Pancreas (tissue), 10 donors: ENCODE data around the gene SGPL1. TPM values are rescaled to one million over a fixed set of nuclear protein-coding genes. Genes with fewer than 3 reads are reported as not detected.
"Not testable (repeated sequence)": the region's sequence is repeated elsewhere in the genome, so short reads cannot be mapped to it uniquely, and the experiment has no call there.

Experiments
- ATAC-seq, 4 donors: fragments of 200-7000 bp; cut with Tn5 transposase; one replicate each; pipeline versions ENCODE4 v1.8.0 to v1.9.1; 2020; ENCODE audit warnings: mild to moderate bottlenecking in 4 of 4, moderate library complexity in 4 of 4
- DNase-seq, 6 donors: peaks; one replicate each; pipeline ENCODE4 v3.0.0-alpha.2; 2020
- FAIRE-seq: peaks from 2 replicates; lab custom pipeline; 2012; peaks lifted over from hg19 to GRCh38; lab: Jason Lieb, UNC
- H3K27ac ChIP-seq, 4 donors: fragments of 200-600 bp; sonication (generic); 1 replicate in 3 of 4; 2 replicates in 1 of 4; pipeline versions ENCODE4 v1.5.0 to v1.8.0; 2020
- H3K27me3 ChIP-seq, 4 donors: fragments of 200-600 bp; one replicate each; pipeline ENCODE4 v1.8.0; 2021
- H3K36me3 ChIP-seq, 3 donors: fragments of 200-600 bp; sonication (generic) in 1 of 3; one replicate each; pipeline versions ENCODE4 v1.5.0 to v1.8.0; 2020 to 2021
- H3K4me1 ChIP-seq, 3 donors: fragments of 200-600 bp; one replicate each; pipeline ENCODE4 v1.8.0; 2021
- H3K4me3 ChIP-seq, 4 donors: fragments of 200-600 bp; sonication (generic) in 2 of 4; one replicate each; pipeline versions ENCODE4 v1.5.0 to v1.8.0; 2020 to 2021
- H3K9me3 ChIP-seq, 4 donors: fragments of 200-600 bp; one replicate each; pipeline ENCODE4 v1.8.0; 2021
- CTCF ChIP-seq, 4 donors: fragments of 200-600 bp; sonication (generic) in 3 of 4; IDR thresholded peaks; one replicate each; pipeline versions ENCODE4 v1.5.0 to v1.8.0; 2021; ENCODE audit warnings: antibody characterized with exemption in 4 of 4
- WGBS, 2 donors: extraction: QIAGEN DNeasy Blood & Tissue Kit; methylation state at CpG; one replicate each; pipeline ENCODE4 v1.1.7; 2013; 5-methylcytosine and 5-hydroxymethylcytosine counted together
- intact Hi-C, 3 donors: fragments of 100-400 bp; cut with DNase I; formaldehyde crosslinking; loops; one replicate each; pipeline versions ENCODE4 v1.11.1 to v1.14.2; 2022
- polyA plus RNA-seq, 2 donors: library from polyadenylated mRNA; stranded (reverse); fragments of 200-250 nt; gene quantifications; one replicate each; pipeline ENCODE4 v1.2.3, GENCODE V29; 2013
- total RNA-seq, 6 donors: library from RNA; stranded (reverse); fragmentation: NEBNext Ultra II Directional in 4 of 6; extraction: Animal tissue kit (Norgen Biotek cat#: 25700) in 4 of 6; gene quantifications; one replicate each; pipeline versions ENCODE4 v1.2.1 to v1.2.4, GENCODE V29; 2021 to 2023
- donor health status: healthy with polysubstance abuse.
- donor health status: DM: no; HTN: no; CAD: no; lungs with moderate emphysema.
- donor health status: DM: no; HTN: no; CAD: no.
- donor health status: control.
- donor health status: control.
- donor health status: Bipolar disorder and iron deficiency.
- donor health status: DM: yes; HTN: yes; CAD: no.
- donor health status: DM: no; HTN: no; CAD: no.
- donor health status: DM: no; HTN: no; CAD: no.
- donor health status: DM: yes; HTN: yes; CAD: no.

SGPL1 gene
- total and polyA plus RNA-seq, 8 donors: 12.0 to 55.8 (median 30.1) TPM

- no peak overlapping the region for H3K4me3 ChIP-seq
- DNase-seq (no peak), FAIRE-seq (no peak), ATAC-seq (peak; percentile 51 to 73 (median 67))
- intact Hi-C loops: no loop called here
- no peaks in the 10 kb centered on the region for H3K9me3 ChIP-seq
- peaks cover 0 to 24% (median 0%) of the 10 kb centered on the region in 3 donors for H3K36me3 ChIP-seq
- H3K27ac ChIP-seq: no peak overlapping the region
- WGBS, 2 donors: 28 to 44% methylated on average over 5 of the region's 5 CpGs
- TF ChIP-seq CTCF (IDR thresholded peaks at IDR 0.05): no peak
- H3K4me1 ChIP-seq: peaks cover 7 to 23% (median 13%) of the 10 kb centered on the region in 3 donors
- no peaks in the 10 kb centered on the region for H3K27me3 ChIP-seq
These were observed 43.0 kb downstream of the SGPL1 start for GRCh38 chr10:70858759-70859158.

- ATAC-seq, FAIRE-seq, H3K27me3 ChIP-seq, H3K9me3 ChIP-seq, H3K27ac ChIP-seq, H3K4me3 ChIP-seq, intact Hi-C loops: not testable (repeated sequence)
- DNase-seq: peak in 1 of 6 donors; percentile 54
- H3K36me3 ChIP-seq: peaks cover 0 to 13% (median 0%) of the 10 kb centered on the region in 3 donors
- H3K4me1 ChIP-seq: peaks cover 15 to 38% (median 20%) of the 10 kb centered on the region in 3 donors
- WGBS, 2 donors: 96% methylated on average over 33 to 42 of the region's 42 CpGs
These were observed 45.9 kb downstream of the SGPL1 start for GRCh38 chr10:70861495-70862197.

GRCh38 chr10:70863470-70864160, 47.9 kb downstream of the SGPL1 start:
- Histone ChIP-seq H3K36me3 (peaks cover 0 to 13% (median 0%) of the 10 kb centered on the region in 3 donors), H3K4me1 (peaks cover 21 to 41% (median 29%) of the 10 kb centered on the region in 3 donors), H3K9me3 (no peaks in the 10 kb centered on the region), H3K27ac (no peak overlapping the region), H3K4me3 (no peak overlapping the region), H3K27me3 (no peaks in the 10 kb centered on the region)
- DNase-seq: no peak
- ATAC-seq: no peak
- TF ChIP-seq CTCF (IDR thresholded peaks at IDR 0.05): no peak
- intact Hi-C loops: no loop called here
- FAIRE-seq: no peak

GRCh38 chr10:70864935-70865334, 49.2 kb downstream of the SGPL1 start:
- WGBS, 2 donors: 69 to 93% methylated on average over 1 of the region's 1 CpG
- H3K36me3 ChIP-seq: peaks cover 0 to 13% (median 0%) of the 10 kb centered on the region in 3 donors
- H3K4me1 ChIP-seq: peaks cover 15 to 34% (median 29%) of the 10 kb centered on the region in 3 donors
- no peak overlapping the region for H3K4me3 ChIP-seq
- no peak for ATAC-seq
- DNase-seq: no peak
- H3K27ac ChIP-seq: no peak overlapping the region
- TF ChIP-seq CTCF (IDR thresholded peaks at IDR 0.05): no peak
- FAIRE-seq: no peak
- H3K9me3 ChIP-seq: no peaks in the 10 kb centered on the region
- intact Hi-C loops: no loop called here
- no peaks in the 10 kb centered on the region for H3K27me3 ChIP-seq

GRCh38 chr10:70866424-70866823, 50.7 kb downstream of the SGPL1 start:
- Histone ChIP-seq H3K36me3 (peaks cover 0 to 15% (median 0%) of the 10 kb centered on the region in 3 donors), H3K4me1 (peaks cover 15 to 34% (median 29%) of the 10 kb centered on the region in 3 donors), H3K27ac (peak overlapping the region in 3 of 4 donors; percentile 57 to 72 (median 67)), H3K9me3 (no peaks in the 10 kb centered on the region), H3K27me3 (no peaks in the 10 kb centered on the region), H3K4me3 (no peak overlapping the region)
- intact Hi-C loops: no loop called here
- ATAC-seq (peak; percentile 48 to 72 (median 64)), DNase-seq (peak in 1 of 6 donors; percentile 30), FAIRE-seq (no peak)
- no peak for TF ChIP-seq CTCF (IDR thresholded peaks at IDR 0.05)
- 49 to 58% methylated on average over 4 of the region's 4 CpGs for WGBS, 2 donors
